HG02759 (cell line): ENCODE results near the gene UBR2.
"Not testable (repeated sequence)": the region's sequence is repeated elsewhere in the genome, so short reads cannot be mapped to it uniquely, and the experiment has no call there.

Source experiments
- ATAC-seq: cut with Tn5 transposase; IDR thresholded peaks from one replicate; pipeline ENCODE4 v1.9.1; 2021; ENCODE audit warnings: mild to moderate bottlenecking, moderate library complexity; ENCODE audit not compliant: unreplicated experiment

Gene UBR2

GRCh38 chr6:42552380-42552779 lies 11.4 kb upstream of the UBR2 start:
- ATAC-seq: no peak

GRCh38 chr6:42555477-42556457 lies 8.1 kb upstream of the UBR2 start:
- no peak for ATAC-seq

GRCh38 chr6:42556462-42556861 lies 7.4 kb upstream of the UBR2 start:
- no peak for ATAC-seq

GRCh38 chr6:42559276-42559675 lies 4.6 kb upstream of the UBR2 start:
- ATAC-seq: not testable (repeated sequence)

- ATAC-seq: no peak
Observed at GRCh38 chr6:42561986-42562385, 1.8 kb upstream of the UBR2 start.

GRCh38 chr6:42562788-42563405 lies 932 bp upstream of the UBR2 start:
- no peak for ATAC-seq

- no peak for ATAC-seq
Observed at GRCh38 chr6:42564506-42564825, 637 bp downstream of the UBR2 start.

- no peak for ATAC-seq
Observed at GRCh38 chr6:42565823-42566613, 2.2 kb downstream of the UBR2 start.

GRCh38 chr6:42566614-42567208 lies 2.9 kb downstream of the UBR2 start:
- ATAC-seq: no peak

- not testable (repeated sequence) for ATAC-seq
Observed at GRCh38 chr6:42567237-42567636, 3.4 kb downstream of the UBR2 start.

- no peak for ATAC-seq
Observed at GRCh38 chr6:42569102-42570028, 5.5 kb downstream of the UBR2 start.

- ATAC-seq: peak; percentile 4
Observed at GRCh38 chr6:42571611-42572342, 7.9 kb downstream of the UBR2 start.

GRCh38 chr6:42572523-42572922 lies 8.7 kb downstream of the UBR2 start:
- ATAC-seq: peak; percentile 75

- ATAC-seq: not testable (repeated sequence)
Observed at GRCh38 chr6:42576538-42576937, 12.7 kb downstream of the UBR2 start.

GRCh38 chr6:42598300-42598699 lies 34.5 kb downstream of the UBR2 start:
- ATAC-seq: no peak

GRCh38 chr6:42599558-42599957 lies 35.7 kb downstream of the UBR2 start:
- ATAC-seq: no peak

GRCh38 chr6:42604150-42604549 lies 40.3 kb downstream of the UBR2 start:
- ATAC-seq: no peak

GRCh38 chr6:42604699-42605098 lies 40.9 kb downstream of the UBR2 start:
- not testable (repeated sequence) for ATAC-seq

GRCh38 chr6:42610416-42610815 lies 46.6 kb downstream of the UBR2 start:
- ATAC-seq: no peak
